Natural killer cell treated with Interleukin-12 subunit alpha and Interleukin-12 subunit beta and Interleukin-15 and Interleukin-18, amount 100 ng/mL, for 72 hours (primary cell): Measurements from ENCODE around the gene FCRL2. TPM values are rescaled to one million over a fixed set of nuclear protein-coding genes. Genes with fewer than 3 reads are reported as not detected.

ENCODE experiments used
- ATAC-seq, 2 donors: fragments of 150-1000 bp; cut with Tn5 transposase in 1 of 2; sonication (Bioruptor Pico), chemical (Tn5 transposase) in 1 of 2; 2 replicates each; pipeline ENCODE4 v1.10.0; 2021
- DNase-seq: peaks from one replicate; pipeline ENCODE4 v3.0.0; 2022; ENCODE audit warnings: low spot score
- H3K27ac Mint-ChIP-seq, 2 donors: 1 replicate in 1 of 2; 2 replicates in 1 of 2; pipeline ENCODE4 v1.8.0; 2022; ENCODE audit warnings: mixed read lengths in 2 of 2, mild to moderate bottlenecking in 1 of 2, moderate library complexity in 1 of 2
- H3K27me3 Mint-ChIP-seq, 2 donors: 1 replicate in 1 of 2; 2 replicates in 1 of 2; pipeline ENCODE4 v1.8.0; 2022; ENCODE audit warnings: mixed read lengths in 2 of 2
- H3K36me3 Mint-ChIP-seq: one replicate; pipeline ENCODE4 v1.8.0; 2022; ENCODE audit warnings: mixed read lengths
- H3K4me1 Mint-ChIP-seq, 2 donors: 1 replicate in 1 of 2; 2 replicates in 1 of 2; pipeline ENCODE4 v1.8.0; 2022; ENCODE audit warnings: low read depth in 2 of 2, mixed read lengths in 2 of 2, mild to moderate bottlenecking in 1 of 2
- H3K4me3 Mint-ChIP-seq: one replicate; pipeline ENCODE4 v1.8.0; 2022; ENCODE audit warnings: mixed read lengths
- H3K9me3 Mint-ChIP-seq: 2 replicates; pipeline ENCODE4 v1.8.0; 2022; ENCODE audit warnings: mixed read lengths
- total RNA-seq, 2 donors: library from RNA; stranded (reverse); gene quantifications; one replicate each; pipeline ENCODE4 v1.2.3, GENCODE V29; 2022

Gene FCRL2
- total RNA-seq, 2 donors from 2014 or later: not detected

DNA sequence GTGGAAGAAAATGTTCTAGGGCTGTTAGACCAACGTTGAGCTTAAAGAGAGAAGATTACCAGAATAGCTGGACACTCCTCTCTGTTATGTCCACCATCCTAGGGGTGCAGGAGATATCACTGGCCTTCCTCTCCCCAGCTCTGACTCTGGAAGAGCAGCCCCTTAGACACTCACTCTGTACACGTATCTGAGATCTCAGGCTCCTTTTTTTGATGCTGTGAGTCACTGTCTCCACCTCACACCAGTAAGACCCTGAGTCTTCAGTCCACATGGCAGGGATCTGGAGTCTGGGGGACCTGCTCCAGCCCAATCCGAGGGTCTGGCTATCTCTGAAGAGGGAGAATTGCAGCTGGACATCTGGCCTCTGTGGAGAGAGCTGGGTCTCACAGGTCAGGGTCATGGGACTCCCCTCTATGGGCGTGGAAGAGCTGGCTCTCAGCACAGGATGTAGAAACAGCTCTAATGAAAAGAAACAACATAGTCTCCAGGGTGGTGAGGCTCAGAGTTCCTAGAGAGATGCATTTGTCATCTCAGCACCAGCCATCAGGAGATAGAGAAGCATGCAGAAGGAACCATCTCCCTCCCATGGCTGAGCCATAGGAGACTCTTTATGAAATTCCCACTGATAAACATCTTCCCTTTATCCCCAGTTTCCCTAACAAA, 79.8 kb downstream of the FCRL2 start:
- DNase-seq: no peak
- peak; percentile 48 to 54 for ATAC-seq
- no peaks in the 10 kb centered on the region for H3K9me3 Mint-ChIP-seq
- peaks cover 79 to 86% of the 10 kb centered on the region in 2 donors for H3K4me1 Mint-ChIP-seq
- peak overlapping the region; percentile 90 for H3K4me3 Mint-ChIP-seq
- no peaks in the 10 kb centered on the region for H3K27me3 Mint-ChIP-seq
- peak overlapping the region; percentile 80 to 93 for H3K27ac Mint-ChIP-seq
- peaks cover 20% of the 10 kb centered on the region for H3K36me3 Mint-ChIP-seq

Other genes starting within 250 kb of the FCRL2 start
- under 1 TPM in 1 of 2 donors, not detected in 1; 0.39 TPM for gene FCRL5, start 224.6 kb downstream of the FCRL2 start, total RNA-seq
- gene FCRL4, start 179.0 kb downstream of the FCRL2 start, total RNA-seq: not detected
- gene FCRL3, start 76.4 kb downstream of the FCRL2 start, total RNA-seq: 10 to 100 TPM; 22.3 to 33.7 TPM
- gene FCRL1, start 43.0 kb upstream of the FCRL2 start, total RNA-seq: not detected
- gene CD5L, start 64.7 kb upstream of the FCRL2 start, total RNA-seq: not detected
- gene KIRREL1, start 216.5 kb upstream of the FCRL2 start, total RNA-seq: not detected